GM03348 (cell line): Measurements from ENCODE around the gene MAP3K12.

ENCODE experiments used
- DNase-seq: peaks from one replicate; pipeline ENCODE4 v3.0.0; 2012; ENCODE audit warnings: low spot score

Gene MAP3K12

DNA sequence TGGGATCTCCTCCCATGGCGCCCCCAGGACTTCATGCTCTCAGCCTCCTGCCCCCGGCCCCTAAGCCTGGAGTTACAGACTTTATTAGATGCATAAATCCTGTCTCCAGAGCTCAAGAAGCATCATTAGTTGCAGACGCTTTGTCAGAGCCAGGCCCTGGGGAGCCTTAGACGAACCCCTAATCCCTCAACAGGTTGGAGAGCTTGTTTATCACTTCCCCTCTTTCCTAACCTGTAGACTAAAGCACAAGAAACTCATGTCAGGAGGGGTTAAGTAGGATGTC lies 8.3 kb upstream of the MAP3K12 start:
- no peak for DNase-seq

DNA sequence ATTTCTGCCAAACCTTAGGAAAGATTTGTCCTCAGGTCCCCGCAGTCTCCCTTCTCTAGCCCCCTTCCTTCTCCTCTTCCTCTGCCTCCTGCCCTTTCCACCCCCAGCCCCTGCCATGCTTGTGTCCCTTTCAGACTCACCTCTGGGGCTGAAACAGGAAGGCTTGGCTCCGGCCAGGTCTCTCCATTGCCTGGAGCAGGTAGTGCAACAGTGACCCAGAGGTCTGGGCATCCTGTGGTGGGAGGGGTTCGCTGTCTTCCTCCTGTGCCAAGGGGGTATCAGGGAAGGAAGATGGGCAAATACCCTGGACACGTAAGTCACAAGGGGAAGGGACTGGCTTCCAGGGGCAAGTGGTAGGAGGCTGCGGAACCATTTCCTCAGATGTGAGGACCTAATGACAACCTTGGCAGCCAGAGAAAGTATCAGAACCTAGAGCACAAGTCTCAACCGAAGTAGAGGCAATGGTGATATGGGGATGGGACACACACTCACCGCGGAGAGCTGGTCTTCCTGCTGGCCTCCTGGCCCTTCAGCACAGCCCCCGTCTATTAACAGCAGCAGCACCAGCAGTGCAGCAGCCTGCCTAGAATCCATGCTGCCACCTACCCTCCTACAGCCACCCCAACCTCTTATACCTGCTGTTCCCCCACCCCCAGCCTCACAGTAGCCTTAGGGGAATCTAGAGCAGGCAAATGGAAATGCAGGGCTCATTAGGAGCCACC lies 7.8 kb upstream of the MAP3K12 start, which contains the start of gene NPFF:
Gene NPFF, minus strand, starts transcription at position 604 of the 722 bp plus-strand sequence. Its CDS starts 10 bp downstream, at position 594.
- DNase-seq = no peak

DNA sequence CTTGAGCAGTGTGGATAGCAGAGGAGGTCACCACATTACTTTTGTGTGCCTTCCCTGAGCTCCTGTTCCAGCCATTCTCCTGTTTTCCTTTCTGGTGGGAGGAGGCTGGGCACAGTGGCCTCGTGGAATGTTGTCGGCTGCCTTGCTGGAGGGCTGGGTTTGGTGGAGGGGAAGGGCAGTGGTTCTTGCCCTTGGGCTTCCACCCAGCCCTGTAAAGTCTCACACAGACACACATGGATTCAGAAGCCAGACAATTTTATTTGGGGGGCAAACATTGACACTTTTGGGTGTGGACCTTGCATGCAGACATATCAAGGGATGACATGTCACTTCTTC lies 7.2 kb upstream of the MAP3K12 start:
- DNase-seq = no peak

DNA sequence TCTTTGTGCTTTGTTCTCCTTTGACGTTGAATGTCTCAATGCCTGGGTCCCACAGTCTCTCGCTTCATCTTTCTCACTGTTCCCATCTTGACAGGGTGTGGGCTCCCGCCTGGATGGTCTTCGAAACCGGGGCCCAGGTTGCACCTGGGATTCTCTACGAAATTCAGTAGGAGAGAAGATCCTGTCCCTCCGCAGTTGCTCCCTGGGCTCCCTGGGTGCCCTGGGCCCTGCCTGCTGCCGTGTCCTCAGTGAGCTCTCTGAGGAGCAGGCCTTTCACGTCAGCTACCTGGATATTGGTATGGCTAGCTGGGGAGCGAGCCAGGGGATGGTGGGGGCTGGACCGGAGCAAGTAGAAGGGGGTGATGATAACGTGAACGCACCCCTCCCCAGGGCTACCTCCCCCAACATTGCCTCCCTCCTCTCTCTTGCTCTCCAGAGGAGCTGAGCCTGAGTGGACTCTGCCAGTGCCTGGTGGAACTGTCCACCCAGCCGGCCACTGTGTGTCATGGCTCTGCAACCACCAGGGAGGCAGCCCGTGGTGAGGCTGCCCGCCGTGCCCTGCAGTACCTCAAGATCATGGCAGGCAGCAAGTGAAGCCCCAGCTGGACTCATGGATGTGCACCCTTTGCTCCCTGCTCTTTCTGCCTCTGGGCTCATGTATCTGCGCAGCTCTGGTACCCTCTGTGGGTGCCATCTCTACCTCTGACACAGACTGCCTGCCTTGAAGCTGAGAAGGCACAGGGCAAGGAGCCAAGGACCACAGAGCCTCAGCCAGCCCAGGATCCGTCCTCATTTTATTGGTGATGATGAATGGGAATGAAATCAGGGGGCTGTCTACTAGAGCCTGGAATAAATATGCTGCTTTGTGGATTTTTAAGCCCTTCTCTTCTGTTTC lies 6.5 kb upstream of the MAP3K12 start:
- no peak for DNase-seq

DNA sequence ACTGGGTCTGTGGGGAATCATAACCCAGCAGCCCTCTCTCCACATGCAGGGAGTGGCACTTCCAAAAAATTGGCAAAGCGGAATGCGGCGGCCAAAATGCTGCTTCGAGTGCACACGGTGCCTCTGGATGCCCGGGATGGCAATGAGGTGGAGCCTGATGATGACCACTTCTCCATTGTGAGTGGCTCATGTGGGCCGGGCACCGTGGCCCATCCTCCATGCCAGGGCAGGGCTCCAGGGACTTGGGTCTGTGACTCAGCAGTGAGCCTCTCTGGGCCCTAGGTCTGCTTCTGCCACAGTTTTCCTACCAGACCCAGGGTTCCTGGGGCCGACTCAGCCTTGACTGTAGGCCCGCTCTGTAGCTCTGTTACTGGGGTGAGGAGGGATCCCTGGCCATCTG lies 5.8 kb upstream of the MAP3K12 start:
- DNase-seq = peak; percentile 80

DNA sequence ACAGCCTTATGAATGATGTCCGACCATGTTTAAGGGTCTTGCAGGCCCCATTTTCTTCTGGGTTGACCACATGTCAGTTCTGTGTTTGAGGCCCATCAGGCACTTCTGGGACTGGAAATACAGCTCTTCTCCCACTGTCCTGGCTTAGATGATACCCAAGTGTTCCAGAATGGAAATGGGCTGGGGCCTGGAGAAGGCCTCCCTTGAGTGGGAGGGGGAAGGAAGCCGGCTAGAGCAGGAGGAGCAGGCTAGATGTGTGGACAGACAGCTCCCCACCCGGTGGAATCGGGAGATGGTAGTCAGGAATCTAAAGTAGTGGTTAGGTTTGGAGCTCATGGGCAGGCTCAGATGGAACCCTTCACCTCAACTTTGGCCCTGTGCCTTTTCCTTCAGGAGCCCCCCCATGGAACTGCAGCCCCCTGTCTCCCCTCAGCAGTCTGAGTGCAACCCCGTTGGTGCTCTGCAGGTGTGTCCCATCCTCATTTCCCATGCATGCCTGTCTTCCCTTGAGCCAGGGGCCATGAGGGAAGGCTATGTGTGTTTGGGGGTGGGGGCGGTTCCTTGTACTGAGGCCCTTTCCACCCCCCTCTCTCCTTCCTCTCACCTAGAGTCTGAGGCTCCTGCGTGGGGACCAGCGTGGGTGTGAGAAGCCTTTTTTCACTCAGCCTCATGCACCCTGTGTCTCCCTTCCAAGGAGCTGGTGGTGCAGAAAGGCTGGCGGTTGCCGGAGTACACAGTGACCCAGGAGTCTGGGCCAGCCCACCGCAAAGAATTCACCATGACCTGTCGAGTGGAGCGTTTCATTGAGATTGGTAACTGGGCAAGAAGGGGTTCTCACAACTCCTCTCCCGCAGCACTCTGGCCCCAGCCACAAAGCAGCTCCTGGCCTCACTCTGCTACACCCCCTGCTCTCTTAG lies 5.0 kb upstream of the MAP3K12 start:
- no peak for DNase-seq

DNA sequence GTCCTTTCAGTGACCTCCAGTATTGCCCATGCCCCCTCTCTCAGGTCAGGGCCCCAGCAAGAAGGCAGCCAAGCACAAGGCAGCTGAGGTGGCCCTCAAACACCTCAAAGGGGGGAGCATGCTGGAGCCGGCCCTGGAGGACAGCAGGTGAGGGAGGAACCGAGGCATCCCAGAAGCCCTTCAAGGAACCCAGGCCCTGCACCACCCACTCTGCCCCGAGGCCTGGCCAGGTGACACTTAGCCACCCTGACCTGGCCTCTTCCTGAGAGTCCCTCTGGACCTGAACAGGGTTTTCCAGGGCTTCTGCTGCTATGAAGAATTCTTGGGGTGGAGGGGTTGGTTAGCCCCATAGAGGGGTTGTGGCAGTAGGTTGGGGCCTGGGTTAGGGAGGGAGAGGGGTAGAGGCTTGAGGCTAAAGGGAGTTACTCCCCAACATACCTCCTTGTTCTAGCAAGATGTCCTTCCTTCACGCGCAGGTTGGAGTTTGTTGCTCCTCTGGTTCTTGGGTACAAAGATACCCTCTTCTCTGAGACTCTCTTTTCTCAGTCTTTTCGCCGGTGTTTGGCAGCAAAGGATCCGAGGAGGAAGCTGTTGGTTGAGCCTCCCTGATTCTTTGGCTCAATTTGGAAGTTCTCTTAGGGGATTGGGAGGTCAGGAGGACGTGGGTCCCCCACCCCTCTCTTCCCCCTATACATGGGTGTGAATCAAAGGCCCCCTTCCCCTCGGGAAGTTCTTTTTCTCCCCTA lies 3.9 kb upstream of the MAP3K12 start:
- DNase-seq = no peak

DNA sequence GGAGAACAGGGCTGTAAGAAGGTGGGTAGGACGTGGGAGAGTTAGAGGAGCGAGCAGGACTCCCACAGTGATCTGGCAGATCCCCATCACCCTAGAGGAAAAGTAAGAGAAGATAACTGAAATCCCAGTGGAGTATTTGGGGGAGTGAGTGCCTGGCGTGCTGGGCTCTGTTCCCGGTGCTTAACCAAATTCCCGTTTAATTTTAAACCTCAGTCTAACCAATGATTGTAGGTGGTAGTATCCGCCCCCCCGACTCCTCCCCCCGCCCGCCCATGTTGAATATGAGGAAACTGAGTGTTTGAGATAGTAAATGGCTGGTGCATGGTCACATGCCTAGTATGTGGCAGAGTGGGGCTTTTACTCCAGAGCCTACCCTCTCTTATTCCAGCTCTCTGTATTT lies 3.1 kb upstream of the MAP3K12 start:
- DNase-seq = no peak

DNA sequence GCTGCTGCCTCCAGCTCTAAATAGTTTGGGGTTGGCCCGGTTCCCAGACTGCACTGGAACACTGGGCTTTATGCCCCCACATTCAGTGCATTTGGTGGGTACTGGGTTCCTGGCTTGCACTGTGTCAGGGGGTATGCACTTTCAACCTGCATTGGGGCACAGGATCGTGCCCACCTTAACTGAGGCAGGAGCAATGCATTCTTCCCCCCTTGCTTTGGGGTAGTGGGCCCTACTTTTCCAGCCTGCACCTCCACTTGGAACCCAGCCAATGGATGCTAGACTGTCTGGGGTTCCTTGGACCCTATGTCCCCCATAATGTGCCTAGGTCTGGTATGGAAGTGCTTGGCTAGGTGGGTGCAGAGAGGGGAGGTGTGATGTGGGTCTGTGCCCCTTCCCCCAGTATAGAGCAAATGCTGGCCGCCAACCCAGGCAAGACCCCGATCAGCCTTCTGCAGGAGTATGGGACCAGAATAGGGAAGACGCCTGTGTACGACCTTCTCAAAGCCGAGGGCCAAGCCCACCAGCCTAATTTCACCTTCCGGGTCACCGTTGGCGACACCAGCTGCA lies 2.4 kb upstream of the MAP3K12 start:
- no peak for DNase-seq

DNA sequence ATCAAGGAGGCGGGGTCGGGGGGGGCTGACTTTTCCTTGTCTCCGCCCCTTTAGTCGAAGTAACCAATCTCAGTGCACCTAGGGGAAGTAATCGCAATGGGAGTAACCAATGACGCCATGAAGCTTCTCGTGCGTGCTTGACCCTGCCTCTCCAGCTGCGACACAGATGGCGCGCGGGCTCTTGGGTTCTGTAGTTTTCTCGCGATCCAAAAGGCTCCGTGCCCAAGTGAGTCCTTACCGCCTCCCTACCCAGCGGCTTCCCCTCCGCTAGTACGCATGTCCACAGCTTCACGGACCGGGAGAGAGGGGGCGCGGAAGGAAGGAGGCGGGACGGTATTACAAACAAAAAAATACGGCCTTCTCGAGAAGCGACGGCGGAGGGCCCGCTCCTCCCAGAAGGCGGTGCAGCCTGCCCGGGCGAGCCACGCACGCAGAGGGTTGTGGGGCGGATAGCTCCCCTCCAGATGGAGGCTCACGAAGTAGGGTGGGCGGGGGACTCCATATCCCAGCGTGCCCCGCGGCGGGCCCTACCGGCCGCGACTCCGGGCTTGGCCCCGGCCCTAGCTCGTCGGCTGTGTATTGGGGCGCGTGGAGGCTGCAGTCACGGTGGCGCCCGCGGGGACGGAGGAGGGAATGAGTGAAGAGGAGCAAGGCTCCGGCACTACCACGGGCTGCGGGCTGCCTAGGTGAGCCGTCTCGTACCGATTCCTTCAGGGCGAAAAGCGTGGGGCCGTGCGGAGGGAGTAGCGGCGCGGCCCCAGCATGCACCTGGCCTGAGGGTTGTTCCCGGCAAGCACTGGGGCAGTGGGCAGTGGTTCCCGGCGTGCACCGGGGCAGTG lies 1.7 kb upstream of the MAP3K12 start, which contains the start of gene TARBP2:
Gene TARBP2, plus strand, starts transcription at position 508 of the 839 bp plus-strand sequence. Its CDS starts 126 bp downstream, at position 634.
- DNase-seq = peak; percentile 98

DNA sequence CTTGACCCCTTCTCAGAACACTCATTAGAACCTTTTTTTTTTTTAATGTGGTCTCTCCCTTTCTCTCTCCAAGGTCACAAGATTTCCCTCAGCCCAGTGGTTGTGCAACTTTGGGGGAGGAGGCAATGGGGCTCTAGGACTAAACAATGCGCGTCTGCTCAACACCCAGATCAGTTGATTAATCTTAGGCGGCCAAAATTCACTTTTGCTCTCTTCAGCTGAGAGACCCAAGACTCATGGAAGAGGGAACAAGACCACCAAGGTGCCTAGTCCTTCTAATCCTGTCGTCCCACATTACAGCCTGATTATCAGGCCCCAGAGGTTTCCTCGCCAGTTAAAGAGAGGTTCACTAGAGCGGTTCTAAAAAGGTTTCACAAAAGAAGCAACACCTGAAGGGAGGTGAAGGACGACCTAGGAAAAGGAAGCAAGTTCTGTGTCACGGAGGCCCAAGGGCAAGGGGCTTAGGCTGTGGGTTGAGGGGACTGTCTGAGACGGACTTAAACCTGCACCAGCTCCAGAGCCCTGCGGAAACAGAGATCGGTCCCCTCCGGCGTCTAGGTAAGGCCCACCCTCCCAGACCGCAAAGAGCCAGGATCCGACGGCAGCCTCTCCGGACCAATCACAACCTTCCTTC lies 1.0 kb upstream of the MAP3K12 start:
- peak; percentile 76 for DNase-seq

DNA sequence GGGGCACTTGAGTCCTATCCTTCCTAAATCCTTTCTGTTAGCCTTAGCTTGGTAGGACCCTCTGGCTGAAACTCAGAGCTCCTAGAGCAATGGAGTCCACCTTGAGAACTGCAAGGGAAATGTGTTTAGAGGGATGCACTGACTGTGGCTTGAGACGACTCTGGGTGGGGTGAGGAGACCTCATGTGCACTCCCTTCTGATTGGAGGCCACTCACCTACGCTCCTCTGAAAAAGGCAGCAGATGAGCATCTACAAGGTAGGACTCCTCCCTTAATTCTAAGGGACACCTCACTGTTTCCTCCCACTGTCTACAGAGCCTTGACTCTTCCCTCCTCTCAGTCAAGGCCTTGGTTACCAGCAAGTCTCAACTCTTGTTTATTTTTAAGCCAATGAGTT lies 1.0 kb downstream of the MAP3K12 start:
- no peak for DNase-seq

DNA sequence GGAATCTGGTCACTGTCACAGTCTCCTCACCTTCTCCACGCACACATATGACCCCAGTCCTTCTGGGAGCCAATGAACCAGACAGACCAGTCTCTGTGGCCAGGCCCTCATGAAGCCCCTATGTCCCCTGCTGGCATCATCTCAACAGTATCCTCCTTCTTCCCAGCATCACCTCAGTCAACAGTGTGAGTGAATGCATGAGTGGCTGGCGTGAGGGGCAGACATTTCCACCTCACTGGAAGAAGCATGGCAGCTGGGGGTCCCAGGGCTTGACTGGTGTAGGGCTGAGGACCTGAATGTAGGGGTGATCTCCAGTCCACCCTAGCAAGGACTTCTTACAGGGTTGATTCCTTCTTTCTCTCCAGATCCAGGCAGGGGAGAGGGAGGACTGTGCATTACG lies 1.8 kb downstream of the MAP3K12 start:
- no peak for DNase-seq

DNA sequence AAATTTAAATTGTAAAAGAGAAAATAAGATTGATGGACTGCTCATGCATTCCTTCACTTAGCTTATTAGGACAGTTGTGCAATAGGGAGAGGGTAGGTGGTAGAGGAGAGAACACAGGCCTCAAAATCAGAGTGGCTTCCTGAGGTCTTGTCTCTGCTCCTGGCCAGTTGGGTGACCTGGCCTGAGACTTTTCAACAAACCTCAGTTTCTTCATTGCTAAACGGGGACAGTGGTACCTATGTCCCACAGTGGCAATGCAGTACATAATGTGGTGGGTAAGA lies 2.6 kb downstream of the MAP3K12 start:
- DNase-seq = no peak

DNA sequence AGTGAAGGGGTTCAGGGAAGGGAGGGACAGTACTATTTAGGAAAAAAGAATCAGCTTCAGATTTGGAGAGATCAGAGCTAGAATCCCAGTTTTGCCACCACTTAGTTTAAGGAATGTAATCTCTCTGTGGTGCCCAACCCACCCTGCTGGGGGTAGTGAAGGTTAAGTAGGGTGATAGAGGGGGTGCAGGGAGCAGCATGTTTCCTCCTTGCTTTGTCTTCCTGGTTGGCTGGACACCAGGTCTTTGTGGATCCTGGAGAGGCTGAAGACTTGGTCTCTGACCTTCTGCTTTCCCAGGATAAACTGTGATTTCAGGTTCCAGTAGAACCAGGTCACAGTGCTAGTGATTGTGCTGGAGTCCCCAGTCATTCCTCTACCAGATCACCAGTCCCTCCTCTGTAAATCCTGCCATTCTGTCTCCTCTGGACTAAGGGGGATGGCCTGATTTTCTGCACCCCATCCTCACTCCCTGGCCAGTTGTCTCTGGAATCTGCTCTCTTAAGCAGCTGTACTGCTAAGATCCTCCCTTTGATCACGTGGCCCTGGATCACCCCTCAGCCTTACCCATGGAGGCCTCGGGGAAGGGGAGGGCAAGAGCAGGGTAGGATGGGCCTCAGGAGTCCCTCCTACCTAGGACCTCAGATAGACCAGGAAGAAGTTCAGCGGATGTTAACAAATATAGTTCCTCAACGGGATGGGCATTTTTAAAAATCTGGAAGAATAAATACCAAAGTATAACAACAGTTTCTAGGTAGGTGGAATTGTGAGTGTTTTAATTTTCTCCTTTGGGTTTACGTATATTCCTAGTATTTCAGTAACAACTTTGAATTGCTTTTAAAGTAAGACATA lies 3.1 kb downstream of the MAP3K12 start:
- DNase-seq = peak; percentile 72

DNA sequence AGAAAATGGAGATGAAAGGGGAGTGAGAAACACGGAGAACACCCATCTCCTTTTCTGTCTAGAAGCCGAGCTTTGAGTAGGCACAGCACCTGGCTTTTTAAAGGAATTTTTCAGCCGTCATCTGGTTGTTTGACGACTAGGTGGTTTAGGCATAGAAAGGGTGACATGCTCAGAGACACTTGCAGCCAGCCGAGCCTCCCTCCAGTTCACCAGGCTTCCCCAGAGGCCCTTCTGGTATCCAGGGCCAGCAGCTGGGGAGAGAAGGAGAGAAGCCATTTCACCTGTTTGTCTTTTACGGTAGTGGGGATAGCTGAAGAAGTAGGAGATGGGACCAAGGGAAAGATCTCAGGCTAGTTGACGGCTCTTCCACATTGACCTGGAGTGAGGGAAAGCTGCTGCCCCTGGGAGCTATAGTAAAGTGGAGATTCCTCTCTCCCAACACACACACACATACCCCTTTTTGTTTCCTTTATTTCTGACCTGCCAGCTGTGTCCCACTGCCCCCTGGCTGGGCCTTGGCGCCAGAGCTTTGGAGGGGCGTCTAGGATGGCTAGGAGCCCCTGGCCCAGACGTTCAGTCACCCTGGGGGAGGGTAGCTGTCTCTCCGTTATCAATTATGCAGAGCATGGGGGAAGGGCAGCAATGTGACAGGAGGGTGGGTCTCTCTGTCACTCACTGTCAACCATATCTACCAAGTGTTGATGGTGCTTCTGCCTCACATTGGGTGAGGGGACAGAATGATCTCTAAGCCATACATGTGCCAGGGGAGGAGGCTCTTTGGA lies 5.5 kb downstream of the MAP3K12 start:
- no peak for DNase-seq

DNA sequence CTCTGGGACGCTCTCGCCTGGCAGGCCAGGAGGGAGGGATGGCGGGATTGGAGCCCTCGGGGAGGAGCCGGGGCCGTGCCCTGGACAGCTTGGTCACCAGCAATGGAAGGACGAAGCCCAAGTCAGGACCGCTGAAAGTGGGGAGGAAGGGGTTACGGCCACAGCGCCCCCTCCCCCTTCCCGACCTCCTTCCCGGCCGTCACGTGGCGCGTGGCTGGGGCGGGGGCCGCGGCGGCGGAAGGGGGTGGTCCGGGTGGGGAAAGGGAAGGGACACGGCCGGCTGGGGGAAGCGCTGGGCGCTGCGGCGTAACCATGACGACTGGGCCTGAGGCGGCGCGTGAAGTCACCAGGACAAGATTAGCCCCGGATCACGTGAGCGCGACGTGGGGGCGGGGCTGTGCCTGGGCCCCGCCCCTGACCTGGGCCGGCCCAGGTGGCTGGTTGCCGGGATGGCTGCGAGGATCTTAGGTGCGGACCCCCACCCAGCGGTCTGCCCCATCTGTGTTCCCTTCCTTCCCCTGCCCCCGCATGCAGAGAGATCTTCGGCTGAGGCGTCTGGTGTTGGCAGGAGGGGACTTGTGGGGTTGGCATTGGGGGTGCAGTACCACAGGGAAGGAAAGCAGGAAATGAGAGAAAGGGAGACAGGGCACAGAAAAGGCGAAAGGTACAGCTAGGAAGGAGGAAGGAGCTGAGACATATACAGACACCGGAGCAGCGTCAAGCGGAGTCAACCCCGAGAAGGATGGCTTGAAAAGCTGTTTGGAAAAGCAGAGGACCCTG lies 6.2 kb downstream of the MAP3K12 start:
- peak; percentile 93 for DNase-seq

DNA sequence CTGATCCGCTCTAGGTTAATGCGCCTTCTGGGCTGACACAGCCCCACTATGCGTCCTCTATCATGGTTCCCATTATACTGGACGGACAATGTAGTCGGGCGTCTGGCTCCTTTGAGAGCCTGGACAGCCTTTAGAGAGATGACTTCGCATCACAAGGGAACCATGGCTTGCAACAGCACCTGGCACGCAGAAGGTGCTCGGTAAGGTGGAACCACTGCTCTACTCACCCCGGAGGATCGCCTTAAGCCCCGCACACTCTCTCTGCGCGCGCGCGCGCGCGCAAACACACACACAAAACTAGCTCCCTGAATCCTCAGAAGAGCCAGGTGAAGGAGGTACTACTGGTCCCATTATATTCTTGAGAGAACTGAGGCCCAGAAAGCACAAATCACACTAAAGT lies 7.1 kb downstream of the MAP3K12 start:
- no peak for DNase-seq
